Stimulated activated CD4-positive, alpha-beta T cell treated with anti-CD3 and anti-CD28 coated beads, Interleukin-4, amount 100 ng/mL, for 4 hours (primary cell): ENCODE data around the gene WDFY2.
"Not testable (repeated sequence)": the region's sequence is repeated elsewhere in the genome, so short reads cannot be mapped to it uniquely, and the experiment has no call there.

Experiments
- DNase-seq, 2 experiments: peaks; one replicate each; pipeline ENCODE4 v3.0.0-alpha.2; 2020

Gene WDFY2

DNA sequence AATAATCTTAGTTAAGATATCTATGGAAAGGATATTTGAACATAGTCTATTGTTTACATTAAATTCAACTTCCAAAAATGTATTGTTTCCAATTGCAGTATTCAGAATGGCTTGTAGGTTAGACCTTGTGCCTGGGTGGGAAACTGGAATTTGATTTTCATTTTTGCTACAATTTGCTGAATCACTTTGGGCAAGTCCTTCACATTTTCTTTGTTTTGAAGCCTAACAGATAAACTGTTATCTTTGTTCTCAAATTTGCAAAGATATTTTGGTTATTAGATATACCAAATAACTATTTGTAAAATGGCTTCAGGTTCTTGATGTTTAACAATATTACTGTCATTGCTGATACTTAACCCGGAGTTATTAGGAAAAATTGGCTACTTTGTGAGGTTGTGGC lies 82.6 kb downstream of the WDFY2 start:
- no peak for DNase-seq

DNA sequence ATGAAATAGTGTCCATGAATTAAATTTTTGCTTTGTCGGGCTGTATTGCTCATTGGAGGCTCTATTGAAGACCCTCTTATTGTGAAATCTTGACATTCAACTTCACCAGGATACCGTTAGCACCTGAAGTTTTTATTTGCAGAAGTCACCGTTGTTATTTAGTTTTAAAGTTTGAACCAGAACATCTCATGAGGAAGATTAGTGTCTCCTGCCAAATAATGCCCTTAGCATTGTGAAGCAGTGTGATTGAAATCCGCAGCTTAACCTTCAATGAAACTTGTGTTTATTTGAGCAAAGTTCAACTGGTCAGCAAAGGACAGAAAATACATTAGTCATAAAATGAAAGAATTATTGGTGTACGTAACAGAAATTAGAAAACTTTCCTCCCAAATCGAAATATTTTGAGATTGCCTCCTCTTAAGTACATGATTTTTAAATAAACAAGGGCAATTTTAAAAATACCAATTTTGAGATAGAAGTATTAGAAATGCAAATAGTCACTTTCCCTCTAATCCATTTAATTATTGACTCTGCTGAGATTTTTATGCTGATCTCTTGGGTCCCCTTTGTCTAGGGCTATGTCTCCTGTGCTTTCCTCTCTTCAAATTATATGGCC lies 84.4 kb downstream of the WDFY2 start:
- DNase-seq, result no peak

DNA sequence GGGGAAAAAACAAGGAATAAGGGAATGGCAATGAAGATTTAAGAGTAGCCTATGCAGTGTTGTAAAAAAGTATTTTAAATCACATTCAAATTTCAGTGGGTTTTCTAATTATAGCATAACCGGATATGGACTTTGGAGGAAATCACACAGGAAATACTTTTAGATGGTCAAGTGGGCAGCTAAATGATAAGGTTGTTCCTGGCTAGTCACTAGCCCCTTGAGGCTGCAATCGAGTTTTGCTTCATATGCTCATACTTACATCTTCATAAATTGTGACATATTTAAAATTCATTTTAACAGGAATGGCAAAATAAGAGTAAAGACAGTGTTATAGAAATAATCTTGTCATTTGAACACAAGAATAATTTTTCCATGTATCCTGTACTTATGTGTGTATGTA lies 88.9 kb downstream of the WDFY2 start:
- DNase-seq, result no peak

DNA sequence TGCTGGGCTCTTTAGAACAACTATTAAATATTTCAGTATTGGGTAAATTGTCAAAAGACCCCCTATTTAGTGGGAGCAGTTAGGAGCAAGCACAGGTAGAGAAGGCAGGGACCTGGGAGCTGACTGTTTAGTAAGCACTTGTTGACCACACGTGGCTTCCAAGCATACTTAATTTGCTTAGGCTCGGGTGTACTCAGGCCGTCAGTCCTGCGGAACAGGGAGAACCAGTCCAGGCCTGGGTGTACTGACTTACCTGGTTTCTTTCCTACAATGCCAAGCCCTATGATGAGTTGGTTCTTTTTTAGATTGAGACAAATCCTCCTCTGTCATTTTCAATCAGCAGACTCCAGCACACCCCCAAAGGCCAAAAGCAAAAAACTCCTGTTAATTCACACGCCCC lies 90.0 kb downstream of the WDFY2 start:
- no peak for DNase-seq

DNA sequence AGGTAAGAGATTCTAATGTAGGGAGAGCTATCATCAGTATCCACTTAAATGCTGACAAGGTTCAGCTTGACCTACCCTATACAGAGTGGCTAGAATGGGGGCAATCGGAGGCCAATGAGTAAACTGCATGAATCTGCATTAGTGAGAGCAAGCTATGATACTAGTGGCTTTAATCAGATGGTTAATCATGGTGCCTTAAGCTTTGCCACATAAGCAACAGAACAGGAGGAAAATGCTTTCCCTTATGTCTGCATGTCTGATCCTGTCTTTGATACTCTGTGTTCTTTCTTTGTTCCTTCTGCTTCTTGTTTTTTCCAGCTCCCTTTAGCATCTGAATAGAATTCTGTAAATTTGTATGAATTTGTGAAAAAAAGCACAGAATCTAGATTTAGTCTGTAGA lies 91.1 kb downstream of the WDFY2 start:
- DNase-seq, result no peak

DNA sequence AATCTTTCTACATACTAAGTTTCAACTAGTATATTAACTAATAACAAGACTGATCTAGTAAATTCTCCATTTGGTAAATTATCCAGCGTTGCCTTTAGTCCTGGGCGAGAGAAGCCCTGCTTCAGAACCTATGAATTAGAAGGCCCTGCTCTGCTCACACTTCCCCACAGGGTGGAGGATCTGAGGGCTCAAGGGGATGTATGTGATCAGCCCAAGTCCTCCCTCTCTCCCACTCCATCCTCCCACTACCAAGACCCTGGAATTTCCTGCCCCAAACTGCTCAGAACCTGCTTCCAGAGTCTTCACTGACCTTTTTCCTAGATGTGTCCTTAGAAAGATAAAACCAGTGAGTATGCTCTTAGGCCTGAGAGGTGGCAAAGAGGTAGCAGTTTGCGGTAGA lies 91.6 kb downstream of the WDFY2 start:
- DNase-seq, result no peak

DNA sequence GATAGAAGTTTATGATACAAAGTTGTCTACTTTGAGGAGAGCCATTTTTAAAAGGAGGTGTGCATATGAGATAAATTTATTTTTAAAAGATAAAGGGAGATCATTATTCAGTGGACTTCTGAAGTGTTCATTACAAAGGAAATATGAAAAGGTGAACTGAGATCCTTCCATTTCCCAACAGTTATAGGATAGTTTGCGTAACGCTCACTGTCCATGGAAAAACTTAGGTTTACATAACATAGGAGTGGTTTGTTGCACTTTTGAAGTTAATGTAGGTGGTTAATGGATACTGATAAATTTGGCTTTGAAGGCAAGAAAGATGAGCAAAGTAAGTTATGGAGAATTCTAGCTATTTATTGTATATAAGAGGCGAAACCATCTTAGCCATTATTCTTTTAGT lies 92.5 kb downstream of the WDFY2 start:
- DNase-seq, result no peak

DNA sequence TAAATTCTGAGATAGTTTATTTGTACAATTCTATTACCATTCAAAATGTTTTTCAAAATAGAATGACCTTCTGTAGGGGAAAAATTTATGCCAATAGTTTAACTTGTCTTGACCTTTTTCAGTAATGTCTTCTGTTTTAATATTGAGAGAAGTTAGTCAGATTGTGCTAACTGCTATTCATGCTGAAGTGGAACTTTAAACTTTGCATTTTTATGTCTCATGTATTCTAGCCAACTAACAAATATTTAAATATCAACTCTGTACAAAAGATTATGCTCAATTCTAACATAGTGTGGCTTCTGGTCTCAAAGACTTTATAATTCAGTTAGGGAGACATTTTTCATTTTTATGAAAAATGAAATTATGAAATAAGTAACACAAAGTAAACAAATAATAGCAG lies 94.2 kb downstream of the WDFY2 start:
- DNase-seq, result no peak

DNA sequence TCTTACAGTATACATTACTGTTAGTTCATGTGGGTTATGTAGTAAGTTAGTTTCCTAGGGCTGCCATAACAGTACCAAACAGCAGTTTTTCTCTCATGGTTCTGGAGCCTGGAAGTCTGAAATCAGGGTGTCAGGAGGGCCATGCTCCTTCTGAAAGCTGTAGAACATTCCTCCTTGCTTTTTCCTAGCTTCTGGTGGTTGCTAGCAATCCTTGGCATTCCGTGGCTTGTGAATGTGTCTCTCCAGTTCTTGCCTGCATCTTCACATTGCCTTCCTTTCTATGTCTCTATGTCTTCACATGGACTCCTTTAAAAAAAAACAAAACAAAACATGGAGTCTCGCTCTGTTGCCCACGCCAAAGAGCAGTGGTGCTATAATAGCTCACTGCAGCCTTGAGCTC lies 95.4 kb downstream of the WDFY2 start:
- no peak for DNase-seq

DNA sequence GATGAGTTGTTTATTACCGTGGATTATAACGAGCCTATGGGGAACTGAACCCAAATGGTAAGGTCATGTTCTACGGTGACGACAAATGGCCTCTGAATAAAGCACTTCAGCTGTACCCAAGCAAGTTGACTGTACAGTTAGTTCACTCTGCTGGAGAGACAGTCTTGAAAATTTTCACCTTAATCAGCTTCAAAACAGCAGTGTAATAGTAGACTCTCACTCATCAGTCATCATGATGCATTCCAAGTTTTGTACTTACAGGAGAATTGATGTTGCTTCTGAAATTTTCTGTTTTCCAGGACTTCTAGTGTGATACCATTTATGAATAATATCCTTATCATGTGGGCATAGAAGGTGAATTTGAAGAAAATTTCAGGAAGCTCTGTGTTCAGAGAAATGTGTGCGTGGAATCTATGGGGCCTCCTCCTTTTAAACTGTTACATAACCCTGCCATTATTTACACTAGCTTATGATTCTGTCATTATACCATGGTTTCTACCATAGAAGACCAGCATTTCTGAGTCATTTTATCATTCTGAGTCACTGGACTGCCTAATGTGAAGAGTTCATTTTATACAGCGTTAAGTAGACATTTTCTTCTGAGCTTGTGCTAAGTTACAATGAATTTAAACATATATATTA lies 96.9 kb downstream of the WDFY2 start:
- DNase-seq, result no peak

DNA sequence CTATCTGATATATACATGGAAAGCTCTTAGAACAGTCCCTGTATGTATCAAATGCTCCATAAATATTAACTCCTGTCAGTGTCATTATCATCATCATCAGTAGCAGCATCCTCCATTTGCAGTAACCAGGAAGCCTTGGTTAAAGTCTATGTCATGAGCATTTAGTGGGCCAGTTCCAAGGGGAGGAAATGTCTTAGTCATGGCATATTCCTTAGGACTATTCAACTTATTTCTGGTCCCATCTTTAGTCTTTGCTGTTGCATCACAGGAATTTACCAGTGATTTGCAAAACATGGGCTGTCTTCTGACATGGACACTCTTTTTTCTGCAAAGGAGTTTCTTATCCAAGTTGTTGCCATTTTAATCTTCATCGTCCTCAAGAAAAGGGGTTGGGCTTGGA lies 98.4 kb downstream of the WDFY2 start:
- DNase-seq, result no peak

DNA sequence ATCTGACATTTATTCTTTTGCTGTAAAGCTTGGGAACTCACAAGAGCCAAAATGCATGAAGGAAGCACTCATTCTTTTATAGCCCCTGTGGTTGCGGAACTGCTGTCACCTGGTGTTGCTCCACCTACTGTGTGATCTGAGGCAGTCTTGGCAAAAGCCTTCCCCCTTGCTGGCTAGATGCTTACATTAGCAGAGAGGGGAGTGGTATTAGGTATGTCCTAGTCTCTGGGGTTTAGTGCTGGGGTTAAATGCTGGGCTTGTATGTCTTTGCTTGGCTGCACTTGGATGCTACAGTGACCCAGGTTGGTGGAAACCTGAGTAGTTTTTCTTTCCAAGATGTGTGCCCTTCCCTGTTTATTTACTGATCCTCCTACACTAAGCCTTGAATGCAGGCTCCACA lies 99.3 kb downstream of the WDFY2 start:
- no peak for DNase-seq

DNA sequence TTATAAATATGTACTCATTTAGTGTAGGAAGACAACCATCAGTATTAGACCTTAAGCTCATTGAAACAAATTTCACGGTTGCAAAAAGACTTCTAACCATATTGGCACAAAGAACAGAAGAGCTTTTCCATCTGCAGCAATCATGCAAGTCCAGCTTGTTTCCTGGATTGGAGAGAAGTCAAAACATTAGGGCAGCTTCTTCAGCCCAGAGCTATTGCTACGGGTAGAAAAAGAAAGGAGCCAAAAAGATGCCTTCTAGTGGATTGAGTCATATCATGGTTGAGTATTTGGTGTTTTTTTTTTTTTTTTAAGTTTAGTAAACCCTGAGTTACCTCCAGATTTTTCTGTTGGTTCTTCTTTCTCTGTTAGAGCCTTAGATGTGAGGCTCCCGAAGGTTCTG lies 99.8 kb downstream of the WDFY2 start:
- no peak for DNase-seq

DNA sequence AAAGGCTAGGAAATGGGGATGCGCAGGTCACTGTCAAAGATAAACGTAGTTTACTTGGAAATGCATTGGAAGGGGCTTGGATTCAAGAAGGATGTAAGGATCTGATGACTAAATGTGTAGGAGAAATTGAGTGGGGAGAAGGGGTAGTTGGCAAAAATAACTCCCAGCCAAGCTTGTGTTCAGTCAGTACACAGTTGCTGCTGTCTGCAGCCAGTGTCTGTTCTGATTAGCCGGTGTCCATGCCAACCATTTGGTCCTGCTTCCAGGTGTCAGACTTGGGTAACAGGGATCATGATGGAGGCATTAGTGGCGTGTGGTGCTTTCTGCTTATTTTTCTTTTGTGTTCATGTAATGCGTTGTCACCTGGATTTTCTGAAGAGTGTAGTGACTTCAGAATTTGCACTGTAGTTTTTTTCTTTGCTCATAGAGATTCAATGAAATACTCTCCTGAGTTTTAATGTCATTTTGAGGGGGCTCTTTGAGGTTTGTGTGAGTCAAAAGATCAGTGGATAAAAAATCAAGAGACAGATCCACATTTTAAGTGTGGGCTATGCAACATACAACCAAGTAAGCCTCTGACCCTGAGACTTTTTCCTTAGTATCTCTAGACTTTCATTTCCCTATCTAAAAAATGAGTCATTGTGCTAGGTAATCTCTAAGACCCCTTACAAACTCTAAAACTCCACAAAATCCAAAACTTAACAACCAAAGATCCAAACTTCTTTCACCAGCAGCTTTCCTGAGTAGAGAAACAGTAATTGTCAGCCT lies 103.9 kb downstream of the WDFY2 start:
- no peak for DNase-seq

DNA sequence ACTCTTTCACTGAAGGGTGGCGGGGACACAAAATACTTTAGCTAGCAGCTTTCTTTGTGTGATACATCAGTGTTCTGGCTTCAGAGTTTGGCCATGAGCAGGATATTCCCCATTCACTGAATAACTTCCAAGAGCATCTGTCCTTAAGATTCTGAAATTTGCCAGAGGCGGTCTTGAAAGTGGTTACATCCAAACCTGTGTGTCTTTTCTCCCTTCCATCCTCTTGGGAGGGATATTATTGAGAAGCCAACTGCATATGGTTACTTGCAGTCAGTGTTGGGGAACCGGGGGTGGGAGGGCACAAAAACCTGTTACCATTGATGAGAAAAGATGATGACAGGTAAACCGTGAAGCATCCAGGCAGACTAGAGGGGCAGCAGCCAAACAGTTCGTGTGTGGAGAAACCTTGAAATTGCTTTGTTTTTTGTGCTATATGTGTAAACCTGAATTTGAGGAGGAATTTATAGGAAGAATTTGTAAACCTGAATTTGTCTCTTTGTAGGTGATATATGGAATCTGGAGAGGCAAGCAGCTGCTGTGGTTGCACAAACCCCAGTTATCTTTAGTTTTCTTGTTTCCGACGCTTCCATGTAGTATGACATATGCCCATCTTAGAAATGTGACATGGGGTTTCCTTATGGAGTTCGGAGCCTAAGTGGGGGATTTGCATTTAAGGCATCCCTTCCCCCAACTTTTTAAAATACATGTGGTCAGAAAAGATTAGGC lies 104.8 kb downstream of the WDFY2 start:
- DNase-seq, result no peak

DNA sequence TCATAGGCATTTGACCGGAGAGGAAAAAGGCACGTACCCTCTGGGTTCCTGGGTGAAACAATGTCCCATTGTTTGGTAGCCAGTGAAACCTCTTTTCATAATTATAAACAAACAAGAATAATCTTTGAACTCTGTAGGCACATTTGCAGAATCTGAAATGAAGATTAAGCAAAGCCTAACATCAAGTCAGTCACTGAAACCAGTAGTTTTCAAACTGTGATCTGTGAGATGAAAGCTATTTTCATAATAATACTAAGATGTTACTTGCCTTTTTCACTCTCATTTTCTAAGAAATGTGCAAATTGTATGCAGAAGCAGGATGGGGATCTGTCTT lies 105.4 kb downstream of the WDFY2 start:
- DNase-seq, result no peak

DNA sequence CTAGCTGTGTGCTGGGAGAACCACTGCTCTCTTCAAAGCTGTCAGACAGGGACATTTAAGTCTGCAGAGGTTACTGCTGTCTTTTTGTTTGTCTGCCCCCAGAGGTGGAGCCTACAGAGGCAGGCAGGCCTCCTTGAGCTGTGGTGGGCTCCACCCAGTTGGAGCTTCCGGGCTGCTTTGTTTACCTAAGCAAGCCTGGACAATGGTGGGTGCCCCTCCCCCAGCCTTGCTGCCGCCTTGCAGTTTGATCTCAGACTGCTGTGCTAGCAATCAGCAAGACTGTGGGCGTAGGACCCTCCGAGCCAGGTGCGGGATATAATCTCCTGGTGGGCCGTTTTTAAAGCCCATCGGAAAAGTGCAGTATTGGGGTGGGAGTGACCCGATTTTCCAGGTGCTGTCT lies 111.4 kb downstream of the WDFY2 start:
- not testable (repeated sequence) for DNase-seq

DNA sequence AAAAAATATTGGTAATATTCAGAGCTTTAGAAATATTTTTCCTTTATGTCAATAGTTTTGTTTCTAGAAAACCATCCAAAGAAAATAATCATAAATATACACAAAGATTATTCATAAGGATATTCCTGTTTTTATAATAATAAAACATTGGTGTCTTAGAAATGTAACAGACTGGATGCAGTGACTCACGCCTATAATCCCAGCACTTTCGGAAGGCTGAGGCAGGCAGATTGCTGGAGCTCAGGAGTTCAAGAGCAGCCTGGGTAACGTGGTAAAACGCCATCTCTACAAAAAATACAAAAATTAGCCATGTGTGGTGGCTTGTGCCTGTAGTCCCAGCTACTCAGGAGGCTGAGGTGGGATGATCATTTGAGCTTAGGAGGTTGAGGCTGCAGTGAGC lies 112.9 kb downstream of the WDFY2 start:
- DNase-seq, result no peak

DNA sequence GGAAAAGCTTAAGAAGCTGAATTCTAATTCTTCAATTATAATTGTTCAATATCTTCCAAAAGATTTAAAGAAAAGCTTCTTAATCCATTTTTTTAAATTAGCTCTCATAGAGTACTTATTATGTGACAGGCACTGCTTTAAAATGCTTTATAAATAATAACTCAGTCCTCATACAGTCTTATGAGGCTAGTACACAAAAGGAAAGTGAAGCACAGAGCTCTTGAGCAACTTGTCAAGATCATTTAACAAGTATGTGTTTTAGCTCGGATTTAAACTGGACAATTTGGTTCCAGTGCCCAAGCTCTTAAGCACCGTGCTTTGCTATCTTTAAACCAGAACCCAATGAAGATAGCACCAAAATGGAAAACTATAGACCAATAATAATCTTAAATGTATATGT lies 113.6 kb downstream of the WDFY2 start:
- no peak for DNase-seq

DNA sequence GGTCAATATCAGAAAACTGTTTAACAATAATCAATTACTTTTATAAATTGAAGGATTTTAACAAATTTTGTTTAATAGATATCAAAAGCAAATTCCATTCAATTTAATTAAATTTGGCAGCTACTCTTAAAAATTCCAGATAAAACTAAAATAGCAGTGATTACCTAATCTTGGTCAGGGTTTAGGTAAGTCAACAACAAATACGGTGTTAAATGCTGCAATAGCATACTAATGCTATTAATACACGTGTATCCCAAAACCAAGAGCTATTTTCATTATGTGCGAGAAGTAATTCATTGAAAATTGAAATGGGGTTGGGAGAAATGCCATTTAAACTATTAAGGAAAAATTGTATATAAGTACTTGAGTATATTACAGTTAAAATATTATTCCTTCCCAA lies 114.1 kb downstream of the WDFY2 start:
- no peak for DNase-seq

DNA sequence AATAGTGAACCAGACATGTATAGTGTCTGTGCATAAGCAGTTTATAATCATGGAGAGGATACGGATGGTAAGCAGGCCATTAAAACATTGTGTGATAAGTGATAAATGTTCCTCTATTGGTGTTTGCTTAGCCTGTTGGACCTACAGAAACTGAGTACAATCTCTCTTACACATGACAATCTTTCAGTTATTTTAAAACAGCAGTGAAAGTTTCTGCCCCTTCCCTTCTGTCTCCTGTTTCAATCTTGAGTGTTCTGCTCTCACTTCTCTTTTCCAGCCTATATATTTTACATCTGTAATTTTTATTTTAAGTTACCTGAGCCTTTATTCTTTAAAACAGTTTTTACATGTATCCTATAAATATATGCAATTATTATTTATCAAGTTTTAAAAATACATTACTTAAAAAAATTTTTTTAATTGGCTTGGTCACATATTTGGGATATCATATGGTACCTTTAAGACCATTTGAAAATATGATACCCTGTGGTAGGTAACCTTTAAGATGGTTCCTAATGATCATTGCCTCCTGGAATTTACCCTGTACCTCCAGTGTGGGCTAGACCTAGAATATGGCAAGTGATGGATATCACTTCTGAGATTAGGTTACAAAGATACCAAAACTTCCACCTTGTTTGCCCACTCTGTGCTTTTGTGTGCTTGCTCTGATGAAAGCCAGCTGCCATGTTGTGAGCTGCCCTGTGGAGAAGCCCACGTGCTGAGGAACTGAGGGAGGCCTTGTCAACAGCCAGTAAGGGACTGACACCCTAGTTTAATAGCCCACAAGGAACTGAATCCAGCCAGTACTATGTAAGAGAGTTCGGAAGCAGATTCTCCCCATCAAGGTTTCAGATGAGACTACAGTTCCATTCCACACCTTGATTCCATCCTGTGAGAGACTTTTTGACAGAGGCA lies 120.4 kb downstream of the WDFY2 start:
- DNase-seq, result no peak

DNA sequence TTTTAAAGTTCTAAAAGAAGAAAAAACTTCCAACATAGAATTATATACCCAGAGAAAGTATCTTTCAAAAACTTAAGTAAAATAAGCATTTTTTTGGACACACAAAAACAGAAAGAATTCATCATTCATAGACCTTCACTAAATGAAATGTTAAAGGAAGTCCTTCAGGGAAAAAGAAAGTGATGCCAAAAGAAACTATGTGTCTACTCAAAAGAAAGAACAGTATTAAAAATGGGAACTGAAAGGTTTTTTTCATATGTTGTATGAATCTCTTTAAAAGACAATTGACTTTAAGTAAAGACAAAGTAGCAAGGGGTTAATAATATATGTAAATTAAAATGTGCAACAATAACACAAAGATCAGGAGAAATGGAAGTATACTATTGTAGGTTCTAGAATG lies 123.2 kb downstream of the WDFY2 start:
- no peak for DNase-seq

DNA sequence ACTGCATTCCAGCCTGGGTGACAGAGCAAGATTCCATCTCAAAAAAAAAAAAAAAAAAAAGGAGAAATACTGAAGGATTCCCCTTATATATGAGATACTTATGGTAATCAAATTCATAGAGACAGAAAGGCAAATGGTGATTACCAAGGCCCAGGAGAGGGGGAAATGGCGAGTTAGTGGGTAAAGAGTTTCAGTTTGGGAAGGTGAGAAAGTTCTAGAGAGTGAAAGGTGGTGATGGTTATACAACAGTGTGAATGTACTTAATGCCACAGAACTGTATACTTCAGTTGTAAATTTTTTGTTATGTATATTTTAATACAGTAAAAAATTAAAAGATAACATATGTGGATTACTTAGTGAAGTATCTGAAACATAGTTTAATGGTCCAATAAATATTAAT lies 129.5 kb downstream of the WDFY2 start:
- DNase-seq, result no peak
